GM21528 (cell line): ENCODE measurements around the gene DCPS.

Experiments
- ATAC-seq: cut with Tn5 transposase; IDR thresholded peaks from one replicate; pipeline ENCODE4 v1.9.1; 2021; ENCODE audit warnings: mild to moderate bottlenecking, moderate library complexity; ENCODE audit not compliant: unreplicated experiment, low FRiP score

DCPS gene

GRCh38 chr11:126327281-126328000 is 23.6 kb downstream of the DCPS start:
- no peak for ATAC-seq

DNA sequence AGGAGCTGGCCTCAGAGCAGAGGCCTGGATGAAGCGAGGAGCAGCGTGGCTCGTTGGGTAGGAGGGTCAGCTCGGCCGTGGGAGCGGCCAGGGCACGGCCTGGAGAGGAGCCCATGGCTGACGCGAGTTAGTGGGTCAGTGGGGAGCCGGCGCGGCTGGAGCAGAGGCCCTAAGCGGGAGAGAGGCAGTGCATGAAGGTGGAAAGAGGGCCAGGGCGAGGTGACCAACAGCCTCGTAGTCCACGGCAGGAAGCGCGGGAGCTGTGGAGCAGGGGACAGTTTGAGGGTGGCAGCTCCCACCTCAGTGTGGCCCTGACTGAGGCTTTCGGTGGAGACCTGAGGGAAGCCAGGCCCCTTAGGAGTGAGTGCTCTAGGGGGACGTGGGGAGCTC is 24.1 kb downstream of the DCPS start:
- ATAC-seq: no peak

DNA sequence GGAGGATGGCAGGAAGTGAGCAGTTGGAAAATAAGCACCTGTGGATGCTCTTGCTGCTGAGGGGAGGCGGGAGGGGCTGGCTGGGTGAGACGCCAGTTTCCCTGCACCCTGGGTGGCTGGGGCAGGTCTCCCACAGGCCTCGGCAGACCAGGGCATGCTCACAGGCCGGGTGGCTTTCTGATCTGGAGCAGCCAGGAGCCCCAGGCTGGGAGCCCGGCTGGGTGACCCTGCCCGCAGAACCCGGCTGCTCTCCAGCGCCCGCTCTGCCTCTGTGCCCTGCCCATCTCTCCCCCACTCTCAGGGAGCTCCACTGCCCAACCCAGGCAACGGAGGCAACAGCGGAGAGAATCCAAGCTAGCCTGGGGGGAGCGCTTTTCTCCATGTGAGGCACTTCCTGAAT is 24.6 kb downstream of the DCPS start:
- no peak for ATAC-seq

GRCh38 chr11:126328938-126329643 is 25.2 kb downstream of the DCPS start:
- no peak for ATAC-seq

GRCh38 chr11:126329644-126330211 is 25.9 kb downstream of the DCPS start:
- no peak for ATAC-seq

- ATAC-seq: no peak
Measured at GRCh38 chr11:126331286-126331685, 27.4 kb downstream of the DCPS start.

DNA sequence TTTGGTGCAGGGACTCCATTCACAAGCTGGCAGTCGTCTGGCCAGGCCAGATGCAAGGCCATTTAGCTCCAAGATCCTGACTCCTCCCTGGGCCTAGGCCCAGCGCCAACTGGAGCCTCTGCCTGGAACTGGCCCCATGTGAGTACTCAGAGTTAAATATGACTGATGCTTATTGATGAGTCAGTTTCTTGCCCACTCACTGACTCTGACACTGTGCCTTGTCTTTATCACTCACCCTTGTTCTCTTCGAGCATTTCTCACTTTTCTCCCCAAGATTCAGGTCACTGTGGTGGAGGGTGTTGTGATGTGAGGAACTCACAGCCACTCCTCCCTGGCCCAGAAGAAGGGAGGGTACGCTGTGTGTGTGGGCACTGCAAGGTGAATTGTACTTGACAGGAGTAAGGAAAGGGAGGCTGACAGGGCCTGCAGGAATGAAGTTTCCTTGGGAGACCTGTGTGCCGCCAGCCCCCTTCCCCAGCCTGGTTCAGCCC is 28.4 kb downstream of the DCPS start:
- no peak for ATAC-seq

DNA sequence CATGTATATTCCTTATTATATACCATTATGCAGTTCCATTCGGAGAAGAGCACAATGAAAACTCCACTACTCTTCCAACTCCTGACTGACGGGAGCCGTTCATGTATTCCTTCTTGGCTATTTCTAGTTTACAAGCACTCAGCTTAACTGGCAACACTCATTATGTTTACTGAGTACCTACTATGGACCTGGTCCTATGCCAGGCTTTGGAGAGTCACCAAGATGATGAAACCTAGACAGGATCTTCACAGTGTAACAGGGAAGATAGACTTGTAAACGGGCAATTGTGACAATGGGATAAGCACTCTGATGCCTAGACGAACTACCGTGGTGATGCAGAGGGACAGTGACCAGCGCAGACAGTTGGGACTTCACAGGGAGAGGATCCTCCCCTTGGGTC is 29.3 kb downstream of the DCPS start:
- no peak for ATAC-seq

DNA sequence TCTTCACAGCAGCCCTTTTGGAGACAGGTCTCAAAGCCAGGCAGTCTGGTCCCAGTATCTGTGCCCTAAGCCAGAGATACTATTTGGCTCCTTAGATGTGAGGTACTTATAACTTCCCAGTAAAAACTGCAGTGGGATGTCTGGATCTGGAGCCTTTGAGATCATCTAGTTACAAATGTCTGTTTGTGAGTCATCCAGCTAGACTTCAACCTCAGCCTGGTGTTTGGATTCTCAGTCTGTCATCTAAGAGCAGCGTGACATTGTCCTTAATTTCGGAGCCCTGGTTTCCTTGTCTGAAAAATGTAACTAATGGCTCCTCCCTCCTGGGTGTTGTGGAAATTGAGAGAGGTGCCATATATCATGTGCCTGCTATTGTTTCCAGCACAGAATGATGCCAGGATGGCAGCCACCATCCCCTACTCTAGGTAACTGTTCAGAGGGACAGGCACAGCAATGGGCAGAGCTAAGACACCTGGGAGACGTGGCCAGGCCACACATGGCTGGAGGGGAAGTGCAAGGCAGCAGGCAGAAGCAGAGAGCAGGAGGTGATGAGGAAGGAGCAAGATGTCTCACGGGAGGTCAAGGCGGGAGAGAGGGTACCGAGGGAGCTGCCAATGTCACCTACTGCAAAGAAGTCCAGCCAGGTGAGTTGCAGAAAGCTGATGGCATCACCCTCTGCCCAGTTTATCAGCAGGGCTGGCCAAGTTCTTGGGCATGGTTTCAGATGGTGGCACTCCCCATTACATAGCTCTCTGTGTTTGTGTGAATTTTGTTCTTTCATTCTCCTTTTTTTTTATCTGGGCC is 31.0 kb downstream of the DCPS start:
- ATAC-seq: no peak

- no peak for ATAC-seq
Measured at GRCh38 chr11:126335463-126335760, 31.6 kb downstream of the DCPS start.

DNA sequence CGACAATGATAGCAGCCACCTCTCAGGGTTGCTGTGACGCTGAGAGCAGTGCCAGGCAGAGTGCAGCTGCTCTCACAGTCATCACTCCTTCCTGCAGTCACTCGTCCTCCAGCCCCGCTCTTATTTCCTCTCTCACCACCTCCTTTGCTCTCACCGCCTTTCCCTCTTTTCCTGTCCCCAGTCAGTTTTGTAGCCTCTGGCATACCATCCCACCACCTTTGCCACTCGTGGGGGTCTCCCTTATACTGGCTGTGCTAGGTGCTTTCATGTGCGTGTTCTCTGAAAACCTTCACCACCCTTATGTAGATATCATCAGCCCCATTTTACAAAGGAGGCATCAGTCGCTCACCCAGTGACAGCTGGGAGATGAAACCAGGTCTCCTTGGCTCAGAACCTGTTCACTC is 32.3 kb downstream of the DCPS start:
- no peak for ATAC-seq

DNA sequence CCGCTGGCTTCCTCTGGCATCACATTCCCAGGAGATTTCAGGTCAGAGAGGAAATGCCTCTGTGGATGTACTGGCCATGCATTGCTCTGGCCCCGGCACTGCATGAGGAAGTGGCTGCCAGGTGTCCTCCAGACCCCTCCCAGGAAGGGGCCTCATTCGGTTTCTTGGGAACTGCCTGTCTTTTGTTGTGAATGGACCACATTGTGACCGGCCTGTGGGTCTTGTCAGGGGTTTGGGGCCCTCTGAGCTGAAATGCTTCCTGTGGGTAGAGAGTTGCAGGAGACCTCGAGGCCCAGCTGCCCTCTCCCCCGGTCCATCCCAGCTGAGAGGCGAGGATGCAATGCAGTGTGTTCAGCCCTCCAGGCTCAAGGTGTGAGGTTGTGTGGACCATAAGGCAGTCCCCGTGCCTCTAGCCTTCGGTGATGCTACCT is 32.8 kb downstream of the DCPS start:
- ATAC-seq: no peak

GRCh38 chr11:126337126-126337473 is 33.2 kb downstream of the DCPS start:
- ATAC-seq: no peak

GRCh38 chr11:126337474-126338241 is 33.8 kb downstream of the DCPS start:
- no peak for ATAC-seq

DNA sequence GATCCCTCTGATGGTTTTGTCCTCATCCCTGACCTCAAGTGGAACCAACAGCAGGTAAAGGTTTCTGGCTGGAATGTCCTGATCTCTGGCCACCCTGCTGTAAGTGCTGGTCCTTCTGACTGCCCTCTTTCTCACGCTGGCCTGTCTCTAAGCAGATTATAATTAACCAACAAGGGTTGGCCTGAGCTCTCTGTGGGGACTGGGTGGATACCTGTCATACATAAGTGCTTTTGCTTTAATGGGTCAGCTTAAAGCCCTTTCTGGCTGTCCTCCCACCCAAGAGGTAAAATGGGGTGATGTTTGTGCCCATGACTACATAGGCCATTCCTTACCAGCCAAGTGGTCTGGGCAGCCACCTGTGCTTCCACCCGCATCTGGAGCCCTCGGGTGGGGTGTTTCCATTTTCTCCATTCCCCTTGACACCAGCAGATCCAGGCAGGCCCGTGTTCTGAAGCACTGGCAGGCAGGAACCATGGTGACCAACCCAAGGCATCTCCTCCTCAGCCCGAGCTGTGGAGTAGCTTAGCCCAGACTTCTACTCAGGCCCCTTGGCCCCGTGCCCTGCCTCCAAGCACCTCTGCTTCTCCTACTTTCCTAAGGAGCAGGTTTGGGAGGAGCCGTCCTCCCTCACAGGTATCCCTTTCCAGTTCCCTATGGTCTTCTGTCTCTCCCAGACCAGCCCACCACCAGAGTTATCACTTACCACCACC is 34.6 kb downstream of the DCPS start:
- no peak for ATAC-seq

GRCh38 chr11:126339073-126339862 is 35.4 kb downstream of the DCPS start:
- ATAC-seq: no peak

GRCh38 chr11:126339863-126340434 is 36.1 kb downstream of the DCPS start:
- no peak for ATAC-seq

- ATAC-seq: no peak
Measured at GRCh38 chr11:126340960-126341606, 37.2 kb downstream of the DCPS start.
